Activated CD8-positive, alpha-beta memory T cell treated with anti-CD3 and anti-CD28 coated beads, Interleukin-2, amount 50 U/mL, for 24 hours (primary cell): ENCODE measurements around the gene CHFR.
A peak's percentile ranks its signal among the peaks of the same experiment; 100 is the strongest.
"Not testable (repeated sequence)": the region's sequence is repeated elsewhere in the genome, so short reads cannot be mapped to it uniquely, and the experiment has no call there.

Experiments
- DNase-seq: peaks from one replicate; pipeline ENCODE4 v3.0.0-alpha.2; 2020; ENCODE audit errors: extremely low read depth

CHFR gene

DNA sequence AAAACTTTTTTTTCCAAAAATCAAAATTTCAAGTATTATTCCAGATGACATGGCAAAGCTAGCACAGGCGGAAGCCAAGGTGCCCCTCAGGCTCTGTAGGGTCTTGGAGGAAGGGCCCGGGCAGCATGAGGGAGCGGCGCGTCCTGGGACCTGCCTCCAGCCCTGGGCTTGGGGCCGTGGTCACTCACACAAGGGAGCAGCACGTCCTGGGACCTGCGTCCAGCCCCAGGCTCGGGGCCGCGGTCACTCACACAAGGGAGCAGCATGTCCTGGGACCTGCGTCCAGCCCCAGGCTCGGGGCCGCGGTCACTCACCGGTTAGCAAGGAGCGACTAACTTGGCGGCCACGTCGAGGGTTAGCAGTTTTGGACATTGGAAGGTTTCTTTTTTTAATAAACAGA is 46.9 kb downstream of the CHFR start:
- no peak for DNase-seq

DNA sequence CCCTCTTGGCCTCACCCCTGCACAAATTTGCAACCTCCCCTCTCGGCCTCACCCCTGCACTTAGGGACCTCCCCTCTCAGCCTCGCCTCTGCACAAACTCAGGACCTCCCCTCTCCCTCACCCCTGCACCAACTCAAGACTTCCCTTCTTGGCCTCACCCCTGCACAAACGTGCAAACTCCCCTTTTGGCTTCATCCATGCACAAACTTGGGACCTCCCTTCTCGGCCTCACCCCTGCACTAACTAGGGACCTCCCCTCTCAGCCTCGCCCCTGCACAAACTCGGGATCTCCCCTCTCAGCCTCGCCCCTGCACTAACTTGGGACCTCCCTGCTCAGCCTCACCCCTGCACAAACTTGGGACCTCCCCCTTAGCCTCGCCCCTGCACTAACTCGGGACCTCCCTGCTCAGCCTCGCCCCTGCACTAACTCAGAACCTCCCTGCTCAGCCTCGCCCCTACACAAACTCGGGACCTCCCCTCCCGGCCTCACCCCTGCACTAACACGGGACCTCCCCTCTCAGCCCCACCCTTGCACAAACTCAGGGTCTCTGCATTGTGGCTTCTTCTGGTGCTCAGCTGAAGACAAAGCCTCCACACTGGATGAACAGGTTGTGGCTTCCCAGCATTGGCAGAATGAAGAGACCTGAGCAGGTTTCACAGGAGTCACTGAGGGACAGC is 47.7 kb downstream of the CHFR start:
- no peak for DNase-seq

DNA sequence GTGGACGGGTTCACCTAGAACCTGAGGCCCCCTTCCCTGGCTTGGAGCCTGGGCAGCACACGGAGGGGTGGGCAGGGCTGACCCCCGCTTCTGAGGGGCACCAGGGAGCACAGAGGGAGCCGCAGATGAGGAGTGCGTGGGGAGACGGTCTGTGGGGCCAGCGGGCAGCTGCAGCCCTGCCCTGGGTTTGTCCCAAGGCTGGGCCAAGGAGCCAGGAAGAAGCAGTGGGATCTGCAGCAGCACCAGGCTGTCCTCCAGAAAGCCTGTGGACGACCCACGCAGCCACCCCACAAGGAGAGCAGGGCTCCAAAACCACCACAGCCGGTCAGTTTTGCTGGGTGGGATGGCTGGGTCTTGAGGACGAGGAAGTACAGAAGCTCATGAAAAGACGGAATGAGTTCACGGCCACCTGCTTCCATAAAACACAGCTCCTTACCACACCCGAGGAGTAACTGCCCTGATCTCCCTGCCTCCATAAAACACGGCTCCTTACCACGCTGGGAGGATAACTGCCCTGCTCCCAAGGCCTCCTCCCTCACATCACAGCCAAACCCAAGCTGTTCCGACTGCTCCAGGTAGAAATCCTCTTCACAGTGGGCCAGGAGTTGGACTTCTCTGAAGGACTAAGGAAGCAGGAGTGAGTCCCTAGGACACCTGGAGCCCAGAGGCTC is 48.9 kb downstream of the CHFR start:
- DNase-seq: no peak

DNA sequence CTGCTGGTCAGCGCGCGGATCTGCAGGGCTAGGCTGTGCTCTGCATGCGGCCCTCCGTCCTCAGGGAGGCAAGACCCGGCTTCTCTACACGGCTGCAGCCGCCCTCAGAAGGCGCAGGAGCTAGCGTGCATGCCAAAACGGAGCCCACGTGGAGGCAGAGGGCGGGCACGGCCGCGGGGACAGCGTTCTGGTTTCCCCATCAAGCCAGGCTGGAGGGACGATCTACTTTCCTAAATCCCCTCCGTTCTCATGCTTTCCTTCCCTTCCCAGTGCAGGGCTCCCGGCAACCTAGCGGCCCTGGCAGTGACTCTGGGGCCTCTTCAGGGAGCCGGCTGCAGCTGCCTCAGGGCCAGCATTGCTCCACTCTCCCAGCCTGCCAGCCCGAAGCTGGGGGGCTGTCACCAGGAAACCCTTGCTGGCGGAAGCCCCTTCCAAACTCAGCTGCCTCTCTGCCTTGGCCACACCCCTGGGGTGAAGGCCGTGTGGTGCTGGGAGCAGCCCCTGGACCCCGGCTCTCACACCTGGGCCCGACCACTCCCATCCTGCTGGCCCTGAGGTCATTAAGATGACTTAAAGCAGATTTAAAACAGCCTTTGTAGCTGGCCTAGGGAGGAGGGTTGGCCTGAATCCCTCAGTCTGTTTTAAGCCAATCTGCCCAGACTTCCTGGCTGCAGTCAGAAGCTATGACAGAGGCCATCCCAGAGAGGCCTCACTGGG is 49.6 kb downstream of the CHFR start:
- DNase-seq: no peak

DNA sequence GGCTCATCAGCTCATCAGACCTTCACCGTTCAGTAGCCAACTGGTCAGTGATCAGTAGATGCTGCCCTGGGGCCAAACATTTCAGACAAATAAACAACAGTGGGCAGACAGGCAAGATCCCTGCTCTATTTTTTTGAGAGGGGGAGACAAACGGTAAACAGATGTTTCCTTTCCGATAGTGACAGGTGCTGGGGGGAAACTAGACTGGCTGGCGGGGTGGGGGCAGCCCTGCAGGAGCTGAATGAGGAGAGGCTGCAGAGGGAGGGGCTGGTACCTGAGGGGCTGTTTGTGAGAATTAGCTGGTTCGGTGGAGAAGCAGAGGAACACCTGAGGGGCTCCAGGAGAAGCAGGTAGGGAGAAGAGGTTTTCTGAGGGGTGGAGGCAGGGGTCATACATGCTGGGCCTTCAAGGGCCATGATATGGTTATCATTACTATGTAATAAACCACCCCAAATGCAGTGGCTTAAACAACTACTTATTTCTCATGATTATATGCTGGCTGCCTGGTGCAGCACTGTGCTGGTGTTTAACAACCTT is 50.5 kb downstream of the CHFR start:
- DNase-seq: no peak

DNA sequence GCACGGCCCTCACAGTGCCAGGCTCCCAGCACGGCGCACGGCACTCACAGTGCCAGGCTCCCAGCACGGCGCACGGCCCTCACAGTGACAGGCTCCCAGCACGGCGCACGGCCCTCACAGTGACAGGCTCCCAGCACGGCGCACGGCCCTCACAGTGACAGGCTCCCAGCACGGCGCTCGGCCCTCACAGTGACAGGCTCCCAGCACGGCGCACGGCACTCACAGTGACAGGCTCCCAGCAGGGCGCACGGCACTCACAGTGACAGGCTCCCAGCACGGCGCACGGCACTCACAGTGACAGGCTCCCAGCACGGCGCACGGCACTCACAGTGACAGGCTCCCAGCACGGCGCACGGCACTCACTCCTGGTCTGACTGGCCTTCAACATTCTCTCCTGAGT is 51.2 kb downstream of the CHFR start:
- not testable (repeated sequence) for DNase-seq

DNA sequence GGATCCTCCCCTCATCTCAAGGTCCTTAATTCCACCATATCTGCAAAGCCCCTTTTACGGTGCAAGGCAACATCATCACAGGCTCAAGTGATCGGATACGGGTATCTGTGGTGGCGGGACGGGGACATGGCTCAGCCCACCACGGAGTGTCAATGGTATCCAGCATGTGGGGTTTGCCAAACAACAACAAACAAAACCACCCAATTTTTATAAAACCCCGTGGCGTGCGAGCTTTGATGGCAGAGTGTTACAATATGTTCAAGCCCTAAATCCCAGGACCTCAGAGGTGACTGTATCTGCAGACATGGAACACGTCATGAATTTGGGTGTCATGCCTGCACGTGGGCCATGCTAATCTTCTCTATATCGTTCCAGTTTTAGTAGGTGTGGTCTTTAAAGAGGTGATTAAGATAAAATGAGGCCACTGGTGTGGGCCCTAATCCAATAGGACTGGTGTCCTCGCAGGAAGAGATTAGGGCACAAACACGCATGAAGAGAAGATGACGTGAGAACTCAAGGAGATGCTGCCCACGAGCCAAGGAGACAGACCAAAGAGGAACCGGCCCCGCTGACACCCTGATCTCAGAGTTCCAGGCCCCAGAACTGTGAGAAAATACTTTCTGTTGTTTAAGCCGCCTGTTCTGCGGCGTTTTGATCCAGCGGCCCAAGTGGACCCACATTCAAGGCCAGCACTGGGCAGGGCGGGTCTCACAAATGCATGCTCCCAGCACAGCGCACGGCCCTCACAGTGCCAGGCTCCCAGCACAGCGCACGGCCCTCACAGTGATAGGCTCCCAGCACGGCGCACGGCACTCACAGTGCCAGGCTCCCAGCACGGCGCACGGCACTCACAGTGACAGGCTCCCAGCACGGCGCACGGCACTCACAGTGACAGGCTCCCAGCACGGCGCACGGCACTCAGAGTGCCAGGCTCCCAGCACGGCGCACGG is 52.1 kb downstream of the CHFR start:
- DNase-seq: no peak

DNA sequence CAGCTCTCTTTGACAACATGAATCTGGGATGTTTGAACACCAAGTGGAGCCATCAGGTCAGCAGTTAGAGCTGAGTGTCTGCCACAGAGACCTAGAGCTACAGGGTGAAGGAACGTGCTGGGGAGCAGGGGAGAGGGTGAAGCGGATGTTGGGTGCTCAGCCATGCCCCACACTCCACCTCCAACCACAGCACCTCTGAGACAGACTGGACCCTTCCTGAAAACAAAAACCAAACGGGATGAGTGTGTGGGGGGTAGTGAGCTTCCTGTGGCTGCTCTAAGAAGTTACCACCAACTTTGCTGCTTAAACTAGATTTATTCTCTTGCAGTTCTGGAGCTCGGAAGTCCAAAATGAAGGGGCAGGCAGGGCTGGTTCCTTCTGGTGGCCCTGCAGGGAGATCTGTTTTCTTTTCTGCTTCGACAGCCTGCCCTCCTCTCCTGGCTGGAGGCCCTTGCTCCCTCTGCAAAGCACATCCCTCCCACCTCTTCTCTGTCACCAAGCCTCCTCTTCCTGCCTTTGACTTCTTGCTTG is 53.2 kb downstream of the CHFR start:
- DNase-seq: no peak

DNA sequence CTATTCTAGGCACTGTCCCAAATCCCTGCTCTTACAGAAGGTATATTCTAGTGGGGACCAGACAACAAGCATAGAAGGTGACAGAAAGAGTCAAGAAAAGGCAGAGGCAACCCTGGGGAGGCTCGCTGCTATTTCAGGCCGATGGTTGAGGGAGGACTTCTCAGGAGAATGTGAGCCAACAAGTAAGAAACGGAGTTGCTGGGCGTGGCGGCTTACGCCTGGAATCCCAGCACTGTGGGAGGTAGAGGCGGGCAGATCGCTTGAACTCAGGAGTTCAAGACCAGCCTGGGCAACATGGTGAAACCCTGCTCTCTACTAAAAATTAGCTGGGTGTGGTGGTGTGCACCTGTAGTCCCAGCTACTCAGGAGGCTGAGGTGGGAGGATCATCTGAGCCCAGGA is 54.1 kb downstream of the CHFR start:
- DNase-seq: no peak

DNA sequence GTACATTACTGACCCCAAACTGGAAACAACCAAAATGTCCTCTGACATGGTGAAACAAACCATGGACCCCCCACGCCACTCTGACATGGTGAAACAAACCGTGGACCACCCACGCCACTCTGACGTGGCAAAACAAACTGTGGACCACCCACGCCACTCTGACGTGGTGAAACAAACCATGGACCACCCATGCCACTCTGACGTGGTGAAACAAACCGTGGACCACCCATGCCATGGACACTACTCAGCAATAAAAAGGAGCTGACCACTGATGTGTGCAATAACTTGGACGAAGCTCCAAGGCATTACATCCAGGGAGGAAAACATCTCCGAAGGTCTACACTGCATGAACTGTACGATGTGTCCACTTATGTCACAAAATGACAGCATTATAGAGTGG is 55.6 kb downstream of the CHFR start:
- no peak for DNase-seq

DNA sequence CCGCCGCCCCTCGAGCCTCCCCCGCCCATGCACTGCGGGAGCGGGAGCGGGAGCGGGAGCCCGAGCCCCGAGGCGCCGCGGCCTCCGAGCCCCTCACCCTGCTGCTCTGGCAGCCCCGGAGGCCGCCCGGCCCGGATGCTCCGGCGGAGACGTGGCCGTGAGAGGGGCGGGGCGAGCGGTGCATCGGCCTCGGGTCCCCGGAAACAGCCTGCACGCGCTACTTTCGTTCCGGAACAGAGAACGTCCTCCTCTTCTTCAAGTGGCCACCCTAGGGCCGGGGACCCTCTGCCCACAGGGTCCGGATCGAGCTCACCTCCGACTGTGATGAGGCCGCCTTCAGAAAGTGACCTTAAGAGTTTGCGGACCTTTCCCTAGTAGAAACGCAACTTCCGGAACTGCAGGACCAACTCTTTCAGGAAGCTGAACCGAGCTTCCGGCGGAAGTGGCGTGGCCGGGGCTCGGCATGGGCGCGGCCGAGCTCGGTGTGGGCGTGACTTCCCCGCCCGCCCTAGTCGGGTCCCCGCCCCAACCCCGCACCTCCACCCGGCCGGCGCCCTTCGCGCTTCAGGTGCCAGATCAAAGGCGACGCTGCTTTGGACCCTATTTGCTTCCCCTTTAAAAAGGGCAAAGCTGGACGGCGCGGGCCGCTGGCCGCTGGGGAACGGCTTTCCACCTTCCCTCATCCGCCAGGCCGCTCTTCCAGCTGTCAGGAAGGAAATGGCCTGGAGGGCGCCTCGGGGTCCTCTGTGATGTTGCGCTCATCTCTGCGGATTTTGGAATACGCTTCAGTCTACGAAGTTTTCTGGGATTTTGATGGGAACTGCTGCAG is 58.5 kb downstream of the CHFR start, which contains the start of gene GOLGA3:
GOLGA3 (minus strand) TSS at position 164 of the 829 bp plus-strand sequence. CDS start 6,741 bp downstream, outside the sequence.
- DNase-seq: peak; percentile 81

DNA sequence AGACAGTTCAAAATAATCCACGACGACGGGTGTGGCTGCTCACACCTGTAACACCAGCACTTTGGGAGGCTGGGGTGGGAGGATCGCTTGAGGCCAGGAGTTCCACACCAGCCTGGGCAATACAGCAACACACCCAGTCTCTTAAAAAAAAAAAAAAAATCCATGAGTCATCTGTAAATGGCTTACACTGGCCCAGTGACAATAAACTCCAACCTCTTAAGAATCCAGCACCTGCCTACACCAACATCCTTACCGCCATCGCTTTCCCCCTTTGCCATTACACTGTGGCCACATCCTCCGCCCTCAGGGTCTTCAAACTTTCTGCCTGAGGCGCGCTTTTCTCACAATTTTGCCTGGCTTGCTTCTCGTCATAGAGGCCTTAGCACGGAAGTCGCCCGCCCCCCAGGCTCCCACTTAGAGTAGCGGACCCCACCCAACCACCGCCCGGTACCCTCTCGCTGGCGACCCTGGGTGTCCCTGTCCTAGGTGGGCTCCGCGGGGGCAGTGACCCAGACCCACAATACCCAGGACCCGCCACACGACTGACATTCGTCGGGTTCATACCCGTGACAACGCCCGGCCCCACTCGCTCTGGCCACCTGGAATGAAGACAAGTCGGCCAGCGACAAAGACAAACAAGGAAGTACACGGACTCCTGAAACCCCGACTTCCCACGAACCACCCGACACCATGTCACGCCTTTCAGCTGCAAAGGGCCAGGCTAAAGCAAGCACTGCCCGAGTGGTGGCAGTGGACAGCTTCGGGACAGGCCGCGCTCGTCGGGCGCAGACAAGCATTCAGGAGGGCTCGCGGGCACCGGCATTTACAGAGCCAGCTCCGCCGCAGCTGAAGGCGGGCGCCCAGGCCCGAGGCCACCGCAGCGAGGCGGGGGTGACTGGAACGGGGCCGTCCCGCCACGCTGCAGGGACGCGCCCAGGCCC is 59.4 kb downstream of the CHFR start:
- DNase-seq: no peak

DNA sequence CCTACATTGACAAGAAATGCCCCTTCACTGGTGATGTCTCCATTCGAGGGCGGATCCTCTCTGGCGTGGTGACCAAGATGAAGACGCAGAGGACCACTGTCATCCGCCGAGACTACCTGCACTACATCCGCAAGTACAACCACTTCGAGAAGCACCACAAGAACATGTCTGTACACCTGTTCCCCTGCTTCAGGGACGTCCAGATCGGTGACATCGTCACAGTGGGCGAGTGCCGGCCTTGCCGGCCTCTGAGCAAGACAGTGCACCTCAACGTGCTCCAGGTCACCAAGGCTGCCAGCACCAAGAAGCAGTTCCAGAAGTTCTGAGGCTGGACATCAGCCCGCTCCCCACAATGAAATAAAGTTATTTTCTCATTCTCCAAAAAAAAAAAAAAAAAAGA is 61.5 kb downstream of the CHFR start:
- no peak for DNase-seq

DNA sequence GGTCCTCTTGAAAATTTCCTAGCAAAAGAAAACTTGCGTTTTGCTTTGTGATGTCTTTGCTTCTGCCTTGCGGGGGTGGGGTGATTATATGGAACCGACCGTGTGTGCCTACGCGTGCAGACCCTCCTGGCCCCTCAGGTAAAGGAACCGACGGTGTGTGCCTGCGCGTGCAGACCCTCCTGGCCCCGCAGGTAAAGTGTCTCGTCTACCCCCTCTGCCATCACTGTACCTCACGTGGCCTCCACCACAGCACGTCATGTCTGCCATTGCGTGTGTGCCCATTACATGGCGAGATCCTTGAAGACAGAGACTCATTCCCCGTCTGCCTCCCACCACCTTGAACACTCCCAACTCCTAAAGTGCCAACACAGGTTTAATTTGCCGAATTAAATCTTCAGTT is 62.3 kb downstream of the CHFR start:
- no peak for DNase-seq

DNA sequence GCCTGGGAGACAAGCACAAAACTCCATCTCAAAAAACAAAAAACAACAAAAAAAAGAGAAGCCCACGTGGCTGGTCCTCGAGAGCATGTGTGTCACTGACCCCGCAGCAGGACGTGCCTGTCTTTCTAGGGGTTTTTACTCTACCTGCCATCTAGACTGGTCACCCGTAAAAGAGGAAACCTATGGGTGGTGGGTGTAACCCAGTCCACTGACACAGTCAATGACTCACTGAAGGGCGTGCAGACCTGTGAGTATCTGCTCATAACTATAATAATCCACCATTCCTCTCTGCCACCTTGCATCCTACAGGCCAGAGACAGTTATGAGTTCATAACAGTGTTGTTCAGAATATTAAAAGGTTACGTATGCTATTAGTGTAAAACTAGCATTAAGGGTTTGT is 63.4 kb downstream of the CHFR start:
- DNase-seq: no peak

DNA sequence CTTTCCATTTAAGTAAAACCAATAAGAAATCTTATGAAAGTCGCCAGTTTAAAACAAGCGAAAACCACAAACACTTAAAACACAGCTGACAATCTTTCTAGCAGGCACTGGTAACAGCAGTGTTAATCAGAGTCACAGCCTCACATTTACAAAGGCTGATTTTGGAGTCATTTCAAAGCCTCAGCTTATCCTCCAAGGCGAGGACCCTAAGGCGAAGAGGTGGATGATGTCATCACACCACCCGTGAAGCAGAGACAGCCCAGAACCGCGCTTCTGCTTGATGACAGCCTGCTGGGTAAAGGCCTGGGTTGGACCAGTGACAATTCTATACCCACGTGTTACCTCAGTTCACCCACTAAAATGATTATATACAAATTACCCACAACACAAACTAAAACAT is 68.8 kb downstream of the CHFR start:
- no peak for DNase-seq

DNA sequence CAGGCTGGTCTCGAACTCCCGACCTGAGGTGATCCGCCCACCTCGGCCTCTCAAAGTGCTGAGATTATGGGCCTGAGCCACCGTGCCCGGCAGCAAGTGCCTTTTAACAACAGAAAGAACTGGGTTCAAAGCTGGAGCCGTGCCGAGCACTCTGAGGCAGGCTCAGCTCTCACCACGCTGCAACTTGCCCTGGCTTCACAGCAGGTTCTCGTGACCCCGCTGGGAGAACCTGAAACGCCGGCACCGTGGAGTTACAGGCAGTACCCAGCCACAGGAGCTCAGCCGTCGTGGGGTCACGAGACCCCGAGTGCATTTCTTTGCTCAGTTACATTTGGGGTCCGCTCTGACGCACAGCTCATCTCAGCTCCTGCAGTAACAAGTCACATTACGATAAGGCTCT is 73.2 kb downstream of the CHFR start:
- no peak for DNase-seq

DNA sequence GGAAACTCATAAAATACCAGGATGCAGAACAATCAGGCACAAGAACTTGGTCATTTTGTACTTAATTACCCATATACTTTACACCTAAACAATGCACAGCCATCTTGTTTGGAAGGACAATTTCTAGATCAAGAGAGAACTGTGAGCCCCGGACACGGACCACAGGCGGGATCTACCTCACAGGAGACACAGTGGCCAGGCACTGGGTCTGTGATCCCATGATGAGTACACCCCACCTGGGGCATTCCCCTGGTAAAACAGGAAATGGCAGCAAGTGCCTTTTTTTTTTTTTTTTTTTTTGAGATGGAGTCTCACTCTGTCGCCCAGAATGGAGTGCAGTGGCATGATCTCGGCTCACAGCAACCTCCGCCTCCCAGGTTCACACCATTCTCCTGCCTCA is 74.0 kb downstream of the CHFR start:
- DNase-seq: no peak

DNA sequence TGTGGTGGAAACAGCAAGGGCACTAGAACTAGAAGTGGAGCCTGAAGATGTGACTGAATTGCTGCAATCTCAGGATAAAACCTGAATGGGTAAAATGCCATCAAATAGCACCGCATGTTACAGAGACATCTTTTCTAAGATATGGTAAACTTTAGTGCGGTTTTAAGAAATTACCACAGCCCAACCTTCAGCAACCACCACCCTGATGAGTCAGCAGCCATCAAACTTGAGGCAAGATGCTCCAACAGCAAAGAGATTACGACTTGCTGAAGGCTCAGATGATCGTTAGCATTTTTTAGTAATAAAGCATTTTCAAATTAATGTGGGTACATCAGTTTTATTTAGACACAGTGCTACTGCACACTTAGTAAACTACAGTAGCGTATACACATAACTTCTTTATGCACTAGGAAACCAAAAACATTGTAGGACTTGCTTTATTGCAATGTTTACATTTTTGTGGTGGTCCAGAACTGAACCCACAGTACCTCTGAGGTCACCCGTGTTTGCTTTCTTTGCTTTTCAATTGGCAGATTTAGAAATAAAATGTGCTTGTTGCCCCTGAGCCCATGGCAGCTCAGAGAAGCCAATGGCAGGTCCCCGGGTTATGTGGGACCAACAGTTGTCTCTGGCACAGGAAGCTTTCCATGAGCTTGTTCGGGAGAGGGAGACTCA is 74.6 kb downstream of the CHFR start:
- no peak for DNase-seq
